Activated CD4-positive, alpha-beta T cell treated with anti-CD3 and anti-CD28 coated beads for 36 hours (primary cell): ENCODE results near the gene ETNK2. TPM values are rescaled to one million over a fixed set of nuclear protein-coding genes. Genes with fewer than 3 reads are reported as not detected.

Experiments
- ATAC-seq: fragments of 200-7000 bp; cut with Tn5 transposase; one replicate; pipeline ENCODE4 v1.10.0; 2021; ENCODE audit warnings: mild to moderate bottlenecking, moderate library complexity
- CTCF ChIA-PET: fragments of 350-600 bp; sonication (Branson Sonifier 250); formaldehyde crosslinking; loops from one replicate; lab custom pipeline; 2021; ENCODE audit warnings: antibody characterized with exemption; lab: Charles Lee
- POLR2A ChIA-PET: fragments of 350-600 bp; sonication (Branson Sonifier 250); formaldehyde crosslinking; loops from one replicate; lab custom pipeline; 2021; ENCODE audit warnings: antibody characterized with exemption, inconsistent platforms; lab: Charles Lee
- DNase-seq: peaks from one replicate; pipeline ENCODE4 v3.0.0-alpha.2; 2020
- H3K27ac Mint-ChIP-seq: one replicate; pipeline ENCODE4 v1.8.0; 2021; ENCODE audit warnings: mixed read lengths
- H3K27me3 Mint-ChIP-seq: one replicate; pipeline ENCODE4 v1.8.0; 2021; ENCODE audit warnings: mixed read lengths
- H3K36me3 Mint-ChIP-seq: one replicate; pipeline ENCODE4 v1.8.0; 2021; ENCODE audit warnings: low read depth, mixed read lengths
- H3K4me1 Mint-ChIP-seq: one replicate; pipeline ENCODE4 v1.8.0; 2021; ENCODE audit warnings: mixed read lengths
- H3K4me3 Mint-ChIP-seq: one replicate; pipeline ENCODE4 v1.8.0; 2021; ENCODE audit warnings: mild to moderate bottlenecking, moderate library complexity, mixed read lengths
- H3K9me3 Mint-ChIP-seq: one replicate; pipeline ENCODE4 v1.8.0; 2021; ENCODE audit warnings: low read depth, mixed read lengths
- intact Hi-C, 2 experiments: fragments of 100-400 bp; cut with DNase I in 1 of 2; cut with micrococcal nuclease in 1 of 2; formaldehyde crosslinking; loops; one replicate each; pipeline versions ENCODE4 v1.14.2 to v1.15.1; 2022 to 2024; cut with DNase I, micrococcal nuclease
- total RNA-seq, 2 experiments: library from RNA; stranded (reverse); gene quantifications; one replicate each; pipeline ENCODE4 v1.2.3, GENCODE V29; 2021

Gene ETNK2
- total RNA-seq, 2 experiments from 2014 or later = 0.77 to 0.82 TPM

DNA sequence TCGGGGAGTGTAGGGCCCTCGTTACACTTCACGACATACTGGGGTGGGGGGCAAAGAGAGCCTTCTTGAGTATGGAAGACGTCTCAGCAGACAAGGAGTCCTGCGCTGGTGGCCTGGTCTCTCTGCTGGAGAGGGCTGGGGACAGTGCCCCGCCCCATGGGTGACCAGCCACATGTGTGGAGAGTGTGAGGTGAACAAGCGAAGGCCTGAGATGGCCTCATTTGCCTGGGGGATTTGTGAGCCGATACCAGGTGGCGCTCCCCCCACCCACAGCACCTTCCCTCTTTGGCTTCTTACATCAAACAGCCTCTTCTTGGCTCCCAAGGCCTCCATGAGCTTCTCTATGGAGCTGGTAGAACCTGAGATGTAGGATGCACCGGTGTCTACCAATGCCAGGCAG is 4.0 kb upstream of the ETNK2 start:
- no peak overlapping the region for H3K27ac Mint-ChIP-seq
- no peak overlapping the region for H3K4me3 Mint-ChIP-seq

DNA sequence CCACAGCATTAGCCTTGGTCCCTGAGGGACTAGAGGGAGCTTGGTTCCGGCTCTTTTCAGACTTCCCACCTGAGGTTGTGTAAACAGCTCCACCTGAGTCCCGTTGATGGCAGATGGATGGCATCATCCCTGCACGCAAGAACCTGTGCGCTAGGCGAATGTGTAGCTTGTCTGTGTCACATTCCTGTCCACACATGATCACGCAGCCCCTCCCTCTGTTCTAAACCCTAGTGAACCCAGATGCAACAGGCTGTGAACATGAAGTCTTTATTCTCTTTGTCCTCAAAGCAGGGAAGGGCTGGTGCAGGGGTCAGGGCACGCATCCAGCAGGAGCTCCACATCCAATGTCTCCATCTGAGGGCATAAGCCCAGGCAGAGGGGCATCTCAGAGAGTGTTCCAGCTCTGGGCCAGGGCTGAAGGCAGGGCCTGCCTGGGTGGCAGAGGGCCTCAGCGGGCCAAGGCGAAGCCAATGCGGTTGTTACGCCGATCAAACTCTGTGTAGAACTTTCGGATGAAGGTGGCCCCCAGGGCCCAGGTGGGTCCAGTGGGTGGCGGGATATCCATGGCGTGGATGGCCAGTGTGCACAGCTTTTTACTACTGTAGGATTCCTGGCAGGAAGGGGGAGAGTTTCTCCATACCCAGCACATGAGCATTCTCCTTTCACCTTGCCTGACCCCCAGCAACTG is 2.9 kb upstream of the ETNK2 start:
- Mint-ChIP-seq H3K27ac (no peak overlapping the region), H3K4me1 (peaks cover 4% of the 10 kb centered on the region), H3K36me3 (no peaks in the 10 kb centered on the region), H3K9me3 (no peaks in the 10 kb centered on the region), H3K4me3 (no peak overlapping the region), H3K27me3 (no peaks in the 10 kb centered on the region)
- DNase-seq (no peak), ATAC-seq (no peak)
- intact Hi-C loops = no loop called here
- ChIA-PET CTCF (interaction anchor here (1.0 to 2.1 kb wide), 6 partner anchors 9 to 244 kb away, joined by 3 to 6 read pairs (median 4); no protein-coding TSS in a partner anchor), POLR2A (no interaction called here)

More for the DNA sequence above, 4.0 kb upstream of the ETNK2 start:
- CTCF ChIA-PET = interaction anchor here (0.6 to 2.1 kb wide), 2 partner anchors 51 to 233 kb away, joined by 3 to 6 read pairs; no protein-coding TSS in a partner anchor
- no peaks in the 10 kb centered on the region for H3K36me3 Mint-ChIP-seq
- H3K9me3 Mint-ChIP-seq = no peaks in the 10 kb centered on the region
- intact Hi-C loops = no loop called here
- peaks cover 2% of the 10 kb centered on the region for H3K27me3 Mint-ChIP-seq
- no peak for ATAC-seq
- no peak for DNase-seq
- H3K4me1 Mint-ChIP-seq = peaks cover 4% of the 10 kb centered on the region
- POLR2A ChIA-PET = no interaction called here

DNA sequence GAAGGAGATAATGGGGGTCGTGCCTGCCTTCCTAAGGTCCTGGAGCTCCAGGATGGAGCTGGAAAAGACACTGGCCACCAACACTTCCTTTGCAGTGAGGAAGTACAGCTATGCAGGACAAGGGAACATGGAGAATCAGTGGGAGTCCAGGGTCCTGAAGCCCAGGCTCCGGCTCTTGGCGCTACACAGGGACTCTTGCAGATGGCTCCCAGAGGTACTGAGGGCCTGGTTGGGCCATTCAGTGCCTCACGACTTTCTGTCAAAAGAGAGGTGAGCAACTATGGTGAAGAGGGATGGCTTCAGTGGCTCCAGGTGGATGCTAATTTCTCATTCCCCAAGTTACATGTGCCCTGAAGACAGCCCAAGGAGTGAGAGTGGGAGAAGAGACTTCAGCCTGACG is 1.8 kb upstream of the ETNK2 start:
- Mint-ChIP-seq H3K27ac (no peak overlapping the region), H3K27me3 (no peaks in the 10 kb centered on the region), H3K9me3 (no peaks in the 10 kb centered on the region), H3K4me1 (peaks cover 4% of the 10 kb centered on the region), H3K4me3 (no peak overlapping the region), H3K36me3 (no peaks in the 10 kb centered on the region)
- no peak for DNase-seq
- ChIA-PET CTCF (interaction anchor here (0.6 to 1.4 kb wide), 4 partner anchors 9 to 1838 kb away, joined by 3 to 4 read pairs (median 3); no protein-coding TSS in a partner anchor), POLR2A (no interaction called here)
- intact Hi-C loops = no loop called here
- no peak for ATAC-seq

DNA sequence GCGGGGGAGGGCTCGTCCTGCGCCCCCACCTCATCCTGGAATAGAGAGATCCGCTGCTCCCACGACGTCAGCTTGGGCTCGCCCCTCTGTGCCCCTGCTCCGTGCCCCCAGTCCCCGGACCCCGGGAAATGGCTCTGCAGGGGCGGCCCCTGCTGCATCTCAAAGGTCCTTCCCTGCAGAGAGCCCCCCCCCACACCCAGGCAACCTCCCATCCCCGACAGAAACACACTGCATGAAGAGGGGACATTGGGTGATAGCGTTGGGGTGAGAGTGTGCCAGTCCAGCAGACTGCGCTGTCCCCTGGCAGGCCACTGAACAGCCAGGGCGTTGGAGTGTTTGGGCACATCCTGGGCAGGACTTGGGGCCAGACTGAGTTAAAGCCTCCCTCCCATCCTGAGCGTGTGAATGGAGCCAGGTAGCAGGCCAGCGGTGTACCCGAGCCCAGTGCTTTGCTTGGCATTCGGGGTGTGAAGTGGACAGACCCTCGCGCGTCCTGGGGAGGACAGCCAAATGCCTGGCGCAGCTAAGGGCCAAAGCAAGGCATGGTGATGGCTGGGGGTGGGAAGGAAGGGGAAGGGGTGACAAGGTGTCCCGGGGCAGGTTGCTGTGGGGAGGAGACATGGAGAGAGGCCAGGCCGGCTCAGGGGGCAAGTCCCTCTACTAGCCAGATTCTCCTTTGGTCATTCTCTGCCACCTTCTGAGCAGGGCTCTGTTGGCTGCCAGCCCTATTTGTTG is 633 bp upstream of the ETNK2 start:
- no peaks in the 10 kb centered on the region for H3K27me3 Mint-ChIP-seq
- POLR2A ChIA-PET = interaction anchor here (0.6 kb wide), 1 partner anchor 147 kb away, joined by 3 read pairs; no protein-coding TSS in a partner anchor
- ATAC-seq (peak; percentile 11), DNase-seq (no peak)
- H3K27ac Mint-ChIP-seq = no peak overlapping the region
- no peaks in the 10 kb centered on the region for H3K9me3 Mint-ChIP-seq
- CTCF ChIA-PET = interaction anchor here (0.6 to 1.5 kb wide), 3 partner anchors 10 to 207 kb away, joined by 3 read pairs; no protein-coding TSS in a partner anchor
- H3K4me3 Mint-ChIP-seq = peak overlapping the region; percentile 63
- intact Hi-C loops = loop anchor here in 1 of 2 experiments (1.0 kb wide), 1 partner anchor 291 kb away; the partner anchor contains the start of gene SNRPE
- H3K36me3 Mint-ChIP-seq = no peaks in the 10 kb centered on the region
- H3K4me1 Mint-ChIP-seq = peaks cover 4% of the 10 kb centered on the region

DNA sequence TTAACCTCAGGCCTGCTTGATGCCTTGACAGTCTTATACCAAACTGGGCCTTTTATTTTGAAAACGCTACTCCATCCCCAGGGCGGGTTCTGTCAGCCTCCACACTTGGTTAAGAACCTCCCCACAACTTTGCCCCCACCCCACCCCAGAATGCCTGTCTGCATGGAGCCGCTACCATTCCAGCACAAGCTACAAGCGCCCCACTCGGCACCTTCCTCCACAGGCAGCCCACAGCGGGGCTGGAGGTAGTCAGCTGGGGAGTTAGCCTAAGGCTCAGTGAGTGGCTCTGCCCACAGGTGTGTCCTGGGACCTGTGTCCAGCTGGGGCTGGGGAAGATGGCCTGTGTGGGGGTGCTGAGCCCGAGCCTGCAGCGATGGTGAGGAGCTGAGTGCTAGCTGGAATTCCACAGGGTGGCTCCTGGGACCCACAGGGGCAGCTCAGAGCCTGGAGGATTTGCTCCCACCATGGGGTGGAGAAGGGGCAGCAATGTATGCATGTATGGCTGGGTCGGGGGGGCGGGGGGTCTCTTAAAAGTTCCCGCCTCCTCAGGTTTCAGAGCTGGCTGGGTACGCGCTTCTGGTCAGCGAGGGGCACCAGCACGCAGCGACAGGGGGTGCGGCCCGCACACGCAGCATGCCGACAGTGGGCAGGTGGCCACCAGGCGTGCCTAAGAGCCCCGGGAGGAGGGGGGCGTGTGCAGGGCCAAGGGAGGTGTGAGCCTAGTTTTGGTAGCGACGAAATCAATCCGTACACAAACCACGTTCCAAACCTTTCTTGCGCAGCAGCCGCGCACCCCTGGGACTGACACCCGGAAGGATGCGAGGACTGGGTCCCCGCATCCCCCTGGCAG is 917 bp downstream of the ETNK2 start:
- peak; percentile 24 for ATAC-seq
- H3K4me1 Mint-ChIP-seq = peaks cover 4% of the 10 kb centered on the region
- H3K27ac Mint-ChIP-seq = no peak overlapping the region
- ChIA-PET POLR2A (no interaction called here), CTCF (interaction anchor here (0.5 to 1.5 kb wide), 5 partner anchors 12 to 669 kb away, joined by 3 to 5 read pairs (median 3); no protein-coding TSS in a partner anchor)
- H3K27me3 Mint-ChIP-seq = no peaks in the 10 kb centered on the region
- no peaks in the 10 kb centered on the region for H3K9me3 Mint-ChIP-seq
- peak overlapping the region; percentile 40 for H3K4me3 Mint-ChIP-seq
- no peaks in the 10 kb centered on the region for H3K36me3 Mint-ChIP-seq
- intact Hi-C loops = no loop called here
- DNase-seq = peak; percentile 20

DNA sequence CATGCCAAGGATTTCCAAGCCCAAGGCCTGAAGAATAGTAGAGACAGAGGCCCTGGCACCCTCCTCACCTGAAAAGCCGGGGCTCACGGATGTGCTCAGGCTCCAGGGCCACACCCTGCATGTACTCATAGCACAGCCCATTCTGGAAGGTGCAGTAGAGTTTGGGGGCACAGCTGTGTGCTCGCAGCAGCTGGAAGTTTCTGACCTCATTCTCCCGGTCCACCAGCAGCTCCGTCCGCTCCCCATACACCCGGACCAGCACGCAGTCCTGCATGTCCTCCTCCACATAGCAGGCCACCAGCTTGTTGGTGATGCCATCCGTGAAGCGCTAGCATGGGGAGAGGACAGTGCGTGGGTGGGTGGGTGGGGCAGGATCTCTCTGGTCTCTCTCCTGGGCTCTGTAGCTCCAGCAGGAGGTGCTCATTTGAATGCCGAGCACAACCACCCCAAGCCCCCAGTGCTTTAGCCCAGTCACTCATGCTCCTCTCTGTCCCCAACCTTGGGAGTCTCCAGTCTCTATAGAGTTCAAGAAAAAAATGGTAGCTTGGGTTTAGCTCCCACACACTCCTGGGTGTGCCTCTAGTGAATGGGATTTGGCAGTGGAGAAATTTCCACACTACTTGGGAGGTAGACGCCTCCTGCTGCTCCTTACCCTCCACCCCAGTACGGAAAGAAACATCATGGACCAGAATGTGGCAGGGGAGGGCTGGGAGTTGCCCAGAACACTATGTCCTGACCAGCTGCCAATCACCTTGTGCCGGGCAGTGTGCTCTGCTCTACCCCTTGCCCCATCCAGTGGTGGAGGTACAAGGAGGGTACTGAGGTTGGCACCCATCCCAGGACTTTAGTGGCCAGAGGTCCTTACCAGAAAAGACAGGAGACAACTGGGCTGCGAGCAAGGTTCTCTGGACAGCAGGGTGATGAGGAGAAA is 1.9 kb downstream of the ETNK2 start:
- Mint-ChIP-seq H3K4me1 (peaks cover 4% of the 10 kb centered on the region), H3K36me3 (no peaks in the 10 kb centered on the region), H3K4me3 (peak overlapping the region; percentile 40), H3K9me3 (no peaks in the 10 kb centered on the region), H3K27me3 (no peaks in the 10 kb centered on the region), H3K27ac (no peak overlapping the region)
- intact Hi-C loops = no loop called here
- ATAC-seq (no peak), DNase-seq (no peak)
- POLR2A ChIA-PET = no interaction called here
- CTCF ChIA-PET = interaction anchor here (0.6 to 1.5 kb wide), 4 partner anchors 14 to 296 kb away, joined by 3 to 4 read pairs (median 4); no protein-coding TSS in a partner anchor

DNA sequence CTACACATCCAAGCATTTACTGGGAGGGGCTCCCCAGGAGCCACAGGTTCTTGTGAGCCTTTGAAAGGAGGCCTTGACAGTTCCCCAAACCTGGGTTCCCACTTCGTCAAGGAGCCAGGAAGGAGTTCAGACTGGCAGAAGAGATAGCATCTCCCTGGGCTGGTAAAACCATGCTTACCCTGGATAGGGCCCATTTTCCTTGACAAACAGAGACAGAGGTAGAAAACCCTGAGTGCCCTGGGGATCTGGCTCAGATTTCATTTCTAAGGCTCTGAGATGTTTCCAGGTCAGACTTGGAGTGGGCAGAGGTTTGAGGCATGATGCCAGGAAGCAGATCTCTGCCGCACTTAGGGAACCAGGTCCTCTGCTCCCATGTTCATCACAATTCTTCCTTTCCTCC is 2.7 kb downstream of the ETNK2 start:
- ChIA-PET POLR2A (no interaction called here), CTCF (interaction anchor here (0.5 to 1.5 kb wide), 3 partner anchors 14 to 410 kb away, joined by 3 to 4 read pairs (median 3); no protein-coding TSS in a partner anchor)
- Mint-ChIP-seq H3K36me3 (no peaks in the 10 kb centered on the region), H3K27me3 (no peaks in the 10 kb centered on the region), H3K27ac (no peak overlapping the region), H3K9me3 (no peaks in the 10 kb centered on the region), H3K4me3 (no peak overlapping the region), H3K4me1 (peaks cover 4% of the 10 kb centered on the region)
- DNase-seq = no peak
- intact Hi-C loops = no loop called here
- no peak for ATAC-seq

DNA sequence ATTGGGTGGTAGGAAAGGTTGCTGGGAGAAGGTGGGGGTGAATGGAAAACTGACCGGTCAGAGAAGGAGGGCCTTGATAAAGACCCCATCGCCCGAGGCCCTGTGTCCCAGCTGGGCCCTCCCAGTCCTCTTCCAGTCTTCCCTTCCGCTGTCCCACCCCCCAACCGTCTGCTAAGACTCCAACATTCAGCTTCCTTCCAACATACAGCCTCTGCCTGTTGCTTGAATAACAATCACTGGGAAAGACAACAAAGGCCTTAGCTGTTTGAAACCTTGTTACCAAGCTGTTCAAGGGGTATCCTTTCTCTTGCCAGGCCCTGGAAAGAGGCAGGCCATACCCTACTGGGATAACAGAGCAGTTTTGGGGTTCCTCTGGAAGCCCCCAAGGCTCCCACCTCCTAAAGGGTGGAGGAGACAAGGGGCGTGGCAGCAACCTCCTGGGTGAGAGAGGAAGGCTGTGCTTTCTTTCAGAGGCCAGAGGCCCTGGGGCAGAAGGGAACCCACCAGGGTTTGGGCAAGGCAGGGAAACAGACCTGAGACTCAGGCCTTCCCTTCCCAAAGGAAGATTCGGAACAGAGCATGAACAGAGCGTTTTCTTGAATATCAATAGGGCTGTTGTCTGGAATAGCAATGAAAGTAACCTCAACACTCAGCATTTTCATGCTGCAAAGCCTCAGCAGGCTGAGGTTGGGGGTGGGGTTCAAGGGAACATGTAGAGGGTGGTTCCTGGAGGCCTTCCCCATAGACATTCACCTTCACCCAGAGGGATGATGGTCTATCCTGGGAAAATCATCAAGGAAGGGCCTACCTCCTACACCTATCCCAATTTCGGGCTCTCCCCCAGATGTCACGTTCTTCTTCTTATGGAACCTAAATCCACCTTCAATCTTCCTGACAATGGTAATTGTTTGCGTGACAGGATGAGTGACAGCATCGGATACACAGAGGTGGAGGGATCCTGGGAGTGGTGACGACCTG is 4.1 kb downstream of the ETNK2 start:
- ChIA-PET POLR2A (no interaction called here), CTCF (no interaction called here)
- Mint-ChIP-seq H3K36me3 (no peaks in the 10 kb centered on the region), H3K4me3 (no peak overlapping the region), H3K27me3 (no peaks in the 10 kb centered on the region), H3K9me3 (no peaks in the 10 kb centered on the region), H3K27ac (no peak overlapping the region), H3K4me1 (peaks cover 4% of the 10 kb centered on the region)
- intact Hi-C loops = no loop called here
- no peak for ATAC-seq
- no peak for DNase-seq

DNA sequence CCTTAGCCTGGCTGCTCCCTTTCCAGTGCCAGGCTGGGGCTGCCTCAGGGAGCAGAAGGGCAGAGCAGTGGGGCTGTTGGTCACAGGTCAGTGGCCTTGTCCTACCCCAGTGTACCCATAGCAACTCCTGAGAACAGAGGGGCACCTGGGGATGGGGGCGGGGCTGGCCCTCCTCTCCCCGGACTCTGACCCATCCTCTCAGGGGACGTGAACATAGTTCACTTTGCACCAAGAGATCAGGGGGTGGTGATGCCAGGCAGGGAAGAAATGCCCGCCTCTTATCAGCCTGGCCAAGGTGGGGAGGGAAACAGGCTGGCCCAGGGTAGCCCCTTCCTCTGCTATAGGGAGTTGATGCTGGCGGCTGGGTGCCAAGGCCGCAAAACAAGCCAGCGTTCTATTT is 4.9 kb downstream of the ETNK2 start:
- ATAC-seq (no peak), DNase-seq (no peak)
- intact Hi-C loops = no loop called here
- no peaks in the 10 kb centered on the region for H3K4me1 Mint-ChIP-seq
- H3K27me3 Mint-ChIP-seq = no peaks in the 10 kb centered on the region
- no peak overlapping the region for H3K27ac Mint-ChIP-seq
- H3K4me3 Mint-ChIP-seq = no peak overlapping the region
- CTCF ChIA-PET = no interaction called here
- POLR2A ChIA-PET = no interaction called here
- no peaks in the 10 kb centered on the region for H3K36me3 Mint-ChIP-seq
- H3K9me3 Mint-ChIP-seq = no peaks in the 10 kb centered on the region
